K562 (cell line): Measurements from ENCODE around the gene AFDN. TPM values are rescaled to one million over a fixed set of nuclear protein-coding genes. Genes with fewer than 3 reads are reported as not detected.

Experiments used
- CHCHD3 ChIP-seq: fragments of 250-450 bp; sonication (Bioruptor Pico); IDR thresholded peaks from 2 replicates; pipeline ENCODE4 v2.1.2; 2022; ENCODE audit warnings: mild to moderate bottlenecking
- KDM5B ChIP-seq: fragments of 200-600 bp; sonication (generic); IDR thresholded peaks from 2 replicates; pipeline ENCODE4 v1.6.1; 2012; ENCODE audit warnings: low read depth, mild to moderate bottlenecking, moderate library complexity, low read length, control low read depth, inconsistent platforms; ENCODE audit not compliant: insufficient replicate concordance
- MGA ChIP-seq: fragments of 450-650 bp; IDR thresholded peaks from 2 replicates; pipeline ENCODE4 v1.6.1; 2016; ENCODE audit warnings: mild to moderate bottlenecking, moderate library complexity
- RCOR1 ChIP-seq, 2 experiments: IDR thresholded peaks; 2 replicates each; pipeline ENCODE4 v1.6.1; 2012; ENCODE audit warnings: low read depth in 2 of 2, low read length in 2 of 2, borderline replicate concordance in 1 of 2, improper control_type of control experiment in 1 of 2
- ZBTB11 ChIP-seq, 3 experiments: fragments of 200-800 bp in 1 of 3; fragments of 250-450 bp in 1 of 3; fragments of 450-650 bp in 1 of 3; sonication (Bioruptor Pico) in 1 of 3; sonication (Bioruptor generic) in 1 of 3; formaldehyde crosslinking in 1 of 3; IDR thresholded peaks; 2 replicates each; pipeline versions ENCODE4 v1.6.1 to v1.8.0; 2016 to 2022; ENCODE audit warnings: mild to moderate bottlenecking in 2 of 3, missing genetic modification characterization in 2 of 3, missing compliant biosample characterization in 1 of 3, moderate library complexity in 1 of 3
- polyA plus RNA-seq, 8 experiments: library from polyadenylated mRNA; depleted of rRNA in 4 of 8; stranded (reverse) in 5 of 8; unstranded in 3 of 8; fragments of >200 nt; fragmentation: Nextera tagmentation in 2 of 8; fragmentation: Illumina TruSeq in 1 of 8; extraction: Ambion mirVana in 2 of 8; extraction: Trizol in 1 of 8; gene quantifications; 2 replicates each; pipeline versions ENCODE4 v1.2.1 to v1.2.3, GENCODE V29; 2011 to 2014; ENCODE audit warnings: inconsistent platforms in 1 of 8, missing spikeins in 1 of 8
- total RNA-seq, 7 experiments: library from RNA; depleted of rRNA in 6 of 7; stranded (reverse); fragments of >200 nt in 6 of 7; fragmentation: Illumina TruSeq in 2 of 7; extraction: Trizol in 2 of 7; gene quantifications; 2 replicates each; pipeline versions ENCODE4 v1.2.1 to v1.2.3, GENCODE V29; 2011 to 2021; ENCODE audit warnings: low replicate concordance in 1 of 7

AFDN gene
- total and polyA plus RNA-seq, 9 of the 15 experiments (the other 6 are each of a cell fraction or from before 2014, with no cell fraction given) = 7.2 to 129 (median 105) TPM

DNA sequence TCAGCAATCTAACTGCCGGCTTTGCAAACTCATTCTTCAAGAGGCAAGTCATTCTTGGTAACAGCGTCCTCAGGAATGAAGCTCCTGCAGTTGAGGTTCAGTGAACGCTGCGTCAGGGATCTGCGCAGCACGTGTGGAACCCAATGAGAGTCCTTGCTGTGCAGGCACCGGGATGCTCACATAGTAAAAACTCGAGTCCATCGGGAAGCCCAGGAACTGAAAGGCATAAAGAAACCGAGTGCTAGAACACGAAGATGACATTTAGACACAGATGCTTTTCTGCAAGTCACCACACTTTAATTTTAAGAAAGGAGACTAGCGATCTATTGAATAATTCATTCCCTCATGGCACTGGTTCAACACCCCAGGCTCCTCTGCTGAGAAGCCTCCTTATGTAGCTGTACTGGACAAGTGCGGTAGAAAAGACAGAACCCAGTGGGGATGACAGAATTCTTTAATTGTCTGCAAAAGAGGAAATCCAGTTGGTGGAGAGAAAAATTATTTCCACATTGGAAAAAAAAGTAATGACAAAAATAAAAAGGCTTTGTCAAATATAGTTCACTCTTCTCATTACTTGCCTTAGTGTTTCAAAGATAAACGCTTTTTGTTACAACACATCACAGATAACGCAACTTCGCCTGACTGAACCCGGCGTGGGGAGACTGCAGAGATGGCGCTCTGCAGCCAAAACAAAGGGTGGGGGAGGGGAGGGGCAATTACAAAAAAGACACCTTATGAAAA lies 1.9 kb upstream of the AFDN start (continued):
- TF ChIP-seq MGA (peak; percentile 42), RCOR1 (IDR thresholded peaks at IDR 0.05; ENCODE audit: borderline replicate concordance in 1 of 2, low read depth in 2 of 2, low read length in 2 of 2) (peak in 1 of 2 experiments; percentile 58; a peak in 1 of 4 replicates), KDM5B (peak; percentile 47), ZBTB11 (CRISPR knock-in tag; IDR thresholded peaks at IDR 0.05) (peak in 1 of 3 experiments; percentile 50; a peak in 1 of 6 replicates), CHCHD3 (CRISPR knock-in tag) (no peak)
